ENCODE measurements around the gene TRABD2B. TPM values are rescaled to one million over a fixed set of nuclear protein-coding genes. Genes with fewer than 3 reads are reported as not detected.
A peak's percentile ranks its signal among the peaks of the same experiment; 100 is the strongest.

TRABD2B gene
- total and polyA plus RNA-seq, 2 of the 13 experiments (the other 11 are each of a cell fraction or from before 2014, with no cell fraction given), result 0.04 TPM; not detected in 1

DNA sequence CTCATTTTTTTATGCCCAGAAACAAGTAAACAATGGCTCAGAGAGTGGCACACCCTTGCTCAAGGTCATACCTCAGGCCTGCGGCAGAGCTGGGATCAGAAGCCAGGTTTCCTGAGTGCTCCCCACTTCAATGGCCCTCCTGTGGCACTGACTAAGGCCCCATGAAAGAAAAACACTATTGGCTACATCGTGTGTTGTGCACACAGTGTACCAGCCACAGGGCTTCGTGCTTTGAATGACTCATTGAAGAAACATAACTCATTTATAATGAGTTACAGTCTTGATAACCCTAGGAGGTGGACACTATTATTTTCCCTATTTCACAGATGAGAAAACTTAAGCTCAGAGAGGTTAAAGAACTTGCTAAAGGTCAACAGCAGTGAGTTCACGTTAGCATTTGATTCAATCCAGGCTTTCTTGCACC, 91.2 kb downstream of the TRABD2B start (continued):
- TF ChIP-seq, protein P1, sequence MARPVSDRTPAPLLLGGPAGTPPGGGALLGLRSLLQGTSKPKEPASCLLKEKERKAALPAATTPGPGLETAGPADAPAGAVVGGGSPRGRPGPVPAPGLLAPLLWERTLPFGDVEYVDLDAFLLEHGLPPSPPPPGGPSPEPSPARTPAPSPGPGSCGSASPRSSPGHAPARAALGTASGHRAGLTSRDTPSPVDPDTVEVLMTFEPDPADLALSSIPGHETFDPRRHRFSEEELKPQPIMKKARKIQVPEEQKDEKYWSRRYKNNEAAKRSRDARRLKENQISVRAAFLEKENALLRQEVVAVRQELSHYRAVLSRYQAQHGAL (CRISPR knock-in tag; IDR thresholded peaks at IDR 0.05; ENCODE audit: not compliant biosample characterization), result no peak
- no peak for TF ChIP-seq SMARCE1 (IDR thresholded peaks at IDR 0.05; ENCODE audit: borderline replicate concordance)
- TF ChIP-seq ZNF674 (CRISPR knock-in tag; IDR thresholded peaks at IDR 0.05; ENCODE audit: low read depth), result no peak
- no peak for TF ChIP-seq TP53 (CRISPR knock-in tag; conservative IDR thresholded peaks at IDR 0.05)
- no peak for TF ChIP-seq CC2D1A (CRISPR knock-in tag; IDR thresholded peaks at IDR 0.05)
- no peak for TF ChIP-seq TARDBP (CRISPR knock-in tag; IDR thresholded peaks at IDR 0.05)
- no peak for TF ChIP-seq ZNF614 (CRISPR knock-in tag; IDR thresholded peaks at IDR 0.05; ENCODE audit: borderline replicate concordance)
- TF ChIP-seq ZNF557 (CRISPR knock-in tag; IDR thresholded peaks at IDR 0.05), result no peak
- no peak for TF ChIP-seq ZNF577 (CRISPR knock-in tag; IDR thresholded peaks at IDR 0.05; ENCODE audit: borderline replicate concordance, low read depth)
- TF ChIP-seq HES4 (CRISPR knock-in tag; IDR thresholded peaks at IDR 0.05; ENCODE audit: borderline replicate concordance), result no peak
- TF ChIP-seq FOXA3 (CRISPR knock-in tag; IDR thresholded peaks at IDR 0.05), result no peak
- TF ChIP-seq, protein P2, sequence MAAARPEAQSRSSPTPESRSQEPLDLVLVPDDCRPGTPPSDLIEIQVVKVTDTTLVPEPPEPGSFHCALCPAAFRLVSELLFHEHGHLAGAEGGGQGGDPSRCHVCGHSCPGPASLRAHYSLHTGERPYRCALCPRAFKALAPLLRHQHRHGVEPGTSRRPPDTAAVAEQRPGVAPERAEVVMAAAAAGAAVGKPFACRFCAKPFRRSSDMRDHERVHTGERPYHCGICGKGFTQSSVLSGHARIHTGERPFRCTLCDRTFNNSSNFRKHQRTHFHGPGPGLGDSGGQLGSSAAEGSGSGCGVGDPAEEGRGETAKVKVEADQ (CRISPR knock-in tag; IDR thresholded peaks at IDR 0.05; ENCODE audit: borderline replicate concordance), result no peak
- TF ChIP-seq ZNF619 (CRISPR knock-in tag; IDR thresholded peaks at IDR 0.05), result no peak
- TF ChIP-seq HMG20B (CRISPR knock-in tag; conservative IDR thresholded peaks at IDR 0.05), result no peak
- no peak for TF ChIP-seq ZNF83 (CRISPR knock-in tag; IDR thresholded peaks at IDR 0.05; ENCODE audit: borderline replicate concordance)
- TF ChIP-seq TAF1 (CRISPR knock-in tag; IDR thresholded peaks at IDR 0.05), result no peak
- no peak for TF ChIP-seq SATB2 (CRISPR knock-in tag; IDR thresholded peaks at IDR 0.05)
- no peak for TF ChIP-seq KLF13 (CRISPR knock-in tag; IDR thresholded peaks at IDR 0.05)
- TF ChIP-seq, protein P3, sequence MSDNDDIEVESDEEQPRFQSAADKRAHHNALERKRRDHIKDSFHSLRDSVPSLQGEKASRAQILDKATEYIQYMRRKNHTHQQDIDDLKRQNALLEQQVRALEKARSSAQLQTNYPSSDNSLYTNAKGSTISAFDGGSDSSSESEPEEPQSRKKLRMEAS (IDR thresholded peaks at IDR 0.05), result no peak
- TF ChIP-seq RXRB (CRISPR knock-in tag; IDR thresholded peaks at IDR 0.05; ENCODE audit: borderline replicate concordance), result 0 out of 2 replicates have a peak, but pooled peaks have one; percentile 25
- no peak for TF ChIP-seq ZSCAN22 (CRISPR knock-in tag; IDR thresholded peaks at IDR 0.05)
- TF ChIP-seq GATAD2A (CRISPR knock-in tag; IDR thresholded peaks at IDR 0.05), result peak; percentile 79
- TF ChIP-seq, protein P4, sequence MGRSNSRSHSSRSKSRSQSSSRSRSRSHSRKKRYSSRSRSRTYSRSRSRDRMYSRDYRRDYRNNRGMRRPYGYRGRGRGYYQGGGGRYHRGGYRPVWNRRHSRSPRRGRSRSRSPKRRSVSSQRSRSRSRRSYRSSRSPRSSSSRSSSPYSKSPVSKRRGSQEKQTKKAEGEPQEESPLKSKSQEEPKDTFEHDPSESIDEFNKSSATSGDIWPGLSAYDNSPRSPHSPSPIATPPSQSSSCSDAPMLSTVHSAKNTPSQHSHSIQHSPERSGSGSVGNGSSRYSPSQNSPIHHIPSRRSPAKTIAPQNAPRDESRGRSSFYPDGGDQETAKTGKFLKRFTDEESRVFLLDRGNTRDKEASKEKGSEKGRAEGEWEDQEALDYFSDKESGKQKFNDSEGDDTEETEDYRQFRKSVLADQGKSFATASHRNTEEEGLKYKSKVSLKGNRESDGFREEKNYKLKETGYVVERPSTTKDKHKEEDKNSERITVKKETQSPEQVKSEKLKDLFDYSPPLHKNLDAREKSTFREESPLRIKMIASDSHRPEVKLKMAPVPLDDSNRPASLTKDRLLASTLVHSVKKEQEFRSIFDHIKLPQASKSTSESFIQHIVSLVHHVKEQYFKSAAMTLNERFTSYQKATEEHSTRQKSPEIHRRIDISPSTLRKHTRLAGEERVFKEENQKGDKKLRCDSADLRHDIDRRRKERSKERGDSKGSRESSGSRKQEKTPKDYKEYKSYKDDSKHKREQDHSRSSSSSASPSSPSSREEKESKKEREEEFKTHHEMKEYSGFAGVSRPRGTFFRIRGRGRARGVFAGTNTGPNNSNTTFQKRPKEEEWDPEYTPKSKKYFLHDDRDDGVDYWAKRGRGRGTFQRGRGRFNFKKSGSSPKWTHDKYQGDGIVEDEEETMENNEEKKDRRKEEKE (IDR thresholded peaks at IDR 0.05), result no peak
- no peak for TF ChIP-seq NFYC (CRISPR knock-in tag; IDR thresholded peaks at IDR 0.05)
- TF ChIP-seq NR2F6 (IDR thresholded peaks at IDR 0.05), result no peak
- TF ChIP-seq NR2F6 (CRISPR knock-in tag; IDR thresholded peaks at IDR 0.05), result 0 out of 2 replicates have a peak, but pooled peaks have one; percentile 30
- TF ChIP-seq CREB1 (IDR thresholded peaks at IDR 0.05), result no peak
- peak; percentile 64 for TF ChIP-seq CREB1 (CRISPR knock-in tag; IDR thresholded peaks at IDR 0.05)
